Cardiac muscle cell (in vitro differentiated cells and primary cell): ENCODE measurements around the gene DLL3. TPM values are rescaled to one million over a fixed set of nuclear protein-coding genes. Genes with fewer than 3 reads are reported as not detected.
"Not testable (repeated sequence)": the region's sequence is repeated elsewhere in the genome, so short reads cannot be mapped to it uniquely, and the experiment has no call there.

ENCODE experiments used
- DNase-seq, 2 donors: peaks; one replicate each; pipeline versions ENCODE4 v3.0.0 to v3.0.0-alpha.2; 2010 to 2017; ENCODE audit warnings: low read depth in 1 of 2, low spot score in 1 of 2
- H3K27ac ChIP-seq: fragments of 200-600 bp; sonication (generic); 2 replicates; pipeline ENCODE4 v1.5.1; 2016
- H3K27me3 ChIP-seq: fragments of 200-600 bp; sonication (generic); 2 replicates; pipeline ENCODE4 v1.6.0; 2016; ENCODE audit warnings: control low read depth
- H3K36me3 ChIP-seq: fragments of 200-600 bp; sonication (generic); 2 replicates; pipeline ENCODE4 v1.5.1; 2016; ENCODE audit warnings: control low read depth
- H3K4me1 ChIP-seq: fragments of 200-600 bp; sonication (generic); 2 replicates; pipeline ENCODE4 v1.8.1; 2017; ENCODE audit warnings: low read depth, mild to moderate bottlenecking, mixed run types
- H3K4me3 ChIP-seq: fragments of 200-600 bp; sonication (generic); 2 replicates; pipeline ENCODE4 v1.5.1; 2016; ENCODE audit warnings: mild to moderate bottlenecking
- H3K9me3 ChIP-seq: fragments of 200-600 bp; sonication (generic); 2 replicates; pipeline ENCODE4 v1.5.1; 2017; ENCODE audit warnings: low read depth, mild to moderate bottlenecking, control low read depth
- polyA plus RNA-seq: library from polyadenylated mRNA; unstranded; fragments of >200 nt; fragmentation: Nextera tagmentation; extraction: Ambion mirVana; gene quantifications from 2 replicates; pipeline ENCODE4 v1.2.1, GENCODE V29; 2016
- total RNA-seq: library from RNA; depleted of rRNA; stranded (reverse); fragments of >200 nt; gene quantifications from 2 replicates; pipeline ENCODE4 v1.2.3, GENCODE V29; 2016
- TF ChIP-seq, protein P1 (sequence below): IDR thresholded peaks from 2 replicates; pipeline ENCODE4 v1.5.1; 2012; ENCODE audit warnings: low read depth, mild to moderate bottlenecking, low read length

Gene DLL3
- total RNA-seq: 8.0 and 11.7 TPM in 2 replicates
- polyA plus RNA-seq: 12.2 and 13.9 TPM in 2 replicates

- Histone ChIP-seq H3K4me1 (no peaks in the 10 kb centered on the region), H3K4me3 (peak within 1 kb of the TSS; percentile 28), H3K27me3 (peaks cover 15% of the 10 kb centered on the region), H3K36me3 (no peaks in the 10 kb centered on the region), H3K27ac (no peak within 1 kb of the TSS), H3K9me3 (no peaks in the 10 kb centered on the region)
- TF ChIP-seq, protein P1, sequence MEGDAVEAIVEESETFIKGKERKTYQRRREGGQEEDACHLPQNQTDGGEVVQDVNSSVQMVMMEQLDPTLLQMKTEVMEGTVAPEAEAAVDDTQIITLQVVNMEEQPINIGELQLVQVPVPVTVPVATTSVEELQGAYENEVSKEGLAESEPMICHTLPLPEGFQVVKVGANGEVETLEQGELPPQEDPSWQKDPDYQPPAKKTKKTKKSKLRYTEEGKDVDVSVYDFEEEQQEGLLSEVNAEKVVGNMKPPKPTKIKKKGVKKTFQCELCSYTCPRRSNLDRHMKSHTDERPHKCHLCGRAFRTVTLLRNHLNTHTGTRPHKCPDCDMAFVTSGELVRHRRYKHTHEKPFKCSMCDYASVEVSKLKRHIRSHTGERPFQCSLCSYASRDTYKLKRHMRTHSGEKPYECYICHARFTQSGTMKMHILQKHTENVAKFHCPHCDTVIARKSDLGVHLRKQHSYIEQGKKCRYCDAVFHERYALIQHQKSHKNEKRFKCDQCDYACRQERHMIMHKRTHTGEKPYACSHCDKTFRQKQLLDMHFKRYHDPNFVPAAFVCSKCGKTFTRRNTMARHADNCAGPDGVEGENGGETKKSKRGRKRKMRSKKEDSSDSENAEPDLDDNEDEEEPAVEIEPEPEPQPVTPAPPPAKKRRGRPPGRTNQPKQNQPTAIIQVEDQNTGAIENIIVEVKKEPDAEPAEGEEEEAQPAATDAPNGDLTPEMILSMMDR: no peak
- DNase-seq: peak; percentile 23 to 58
Measured at GRCh38 chr19:39498798-39499642, at the start of gene DLL3. Gene DLL3 (plus strand): TSS chr19:39498947. CDS start chr19:39498975, 28 bp downstream.

- no peak overlapping the region for H3K27ac ChIP-seq
- H3K9me3 ChIP-seq: no peaks in the 10 kb centered on the region
- TF ChIP-seq, protein P1: no peak
- DNase-seq: no peak
- no peak overlapping the region for H3K4me3 ChIP-seq
- H3K4me1 ChIP-seq: peaks cover 4% of the 10 kb centered on the region
- no peaks in the 10 kb centered on the region for H3K27me3 ChIP-seq
- peaks cover 5% of the 10 kb centered on the region for H3K36me3 ChIP-seq
Measured at GRCh38 chr19:39449116-39449797, 49.5 kb upstream of the DLL3 start.

- H3K27ac ChIP-seq, DNase-seq, H3K27me3 ChIP-seq: not testable (repeated sequence)
Measured at GRCh38 chr19:39451257-39451656, 47.5 kb upstream of the DLL3 start.

DNA sequence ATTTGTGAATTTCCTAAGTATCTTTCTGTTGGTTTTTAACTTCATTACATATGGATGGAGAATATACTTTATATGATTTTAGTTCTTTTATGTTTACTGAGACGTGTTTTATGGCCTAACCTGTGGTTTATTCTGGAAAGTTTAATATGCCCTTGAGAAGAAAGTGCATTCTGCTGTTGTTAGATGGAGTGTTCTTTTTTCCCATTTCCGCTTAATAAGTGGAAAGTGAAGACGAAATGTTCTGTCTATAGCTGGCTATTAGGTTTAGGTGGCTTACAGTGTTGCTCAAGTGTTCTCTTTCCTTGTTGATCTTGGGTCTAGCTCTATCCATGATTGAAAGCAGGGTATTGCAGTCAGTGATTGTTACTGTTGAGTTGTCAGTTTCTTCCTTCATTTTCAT lies 35.3 kb upstream of the DLL3 start:
- no peaks in the 10 kb centered on the region for H3K9me3 ChIP-seq
- no peak for DNase-seq
- peak overlapping the region; percentile 25 for H3K27ac ChIP-seq
- peaks cover 61% of the 10 kb centered on the region for H3K36me3 ChIP-seq
- TF ChIP-seq, protein P1: no peak
- H3K4me1 ChIP-seq: no peaks in the 10 kb centered on the region
- no peak overlapping the region for H3K4me3 ChIP-seq
- no peaks in the 10 kb centered on the region for H3K27me3 ChIP-seq

More at GRCh38 chr19:39451257-39451656, 47.5 kb upstream of the DLL3 start:
- not testable (repeated sequence) for H3K4me3 ChIP-seq, H3K36me3 ChIP-seq, H3K9me3 ChIP-seq, H3K4me1 ChIP-seq

GRCh38 chr19:39465956-39466747 lies 32.6 kb upstream of the DLL3 start:
- Histone ChIP-seq H3K4me3 (no peak overlapping the region), H3K27me3 (no peaks in the 10 kb centered on the region), H3K4me1 (no peaks in the 10 kb centered on the region), H3K27ac (no peak overlapping the region), H3K9me3 (no peaks in the 10 kb centered on the region), H3K36me3 (peaks cover 65% of the 10 kb centered on the region)
- TF ChIP-seq, protein P1: no peak
- no peak for DNase-seq
